IMR-90 (cell line): Measurements from ENCODE around the gene GPC6. TPM values are rescaled to one million over a fixed set of nuclear protein-coding genes. Genes with fewer than 3 reads are reported as not detected.

Source experiments
- ATAC-seq: fragments of 200-7000 bp; cut with Tn5 transposase; 2 replicates; pipeline ENCODE4 v1.9.1; 2020; ENCODE audit warnings: low read depth, mild to moderate bottlenecking, moderate library complexity
- BruUV-seq: library from RNA; stranded (reverse); fragments of 400-500 nt; replicated peaks from 2 replicates; lab custom pipeline; 2021; lab: Mats Ljungman, UMichigan
- CTCF ChIA-PET: fragments of 300-600 bp; formaldehyde crosslinking; extraction: SDS; loops from one replicate; lab custom pipeline; 2021; ENCODE audit warnings: antibody characterized with exemption; lab: Yijun Ruan, JAX
- POLR2A ChIA-PET: fragments of 300-600 bp; sonication (Branson Sonifier 250); formaldehyde crosslinking; loops from one replicate; lab custom pipeline; 2022; ENCODE audit warnings: antibody characterized with exemption; ENCODE audit not compliant: unreplicated experiment; lab: Charles Lee
- DNase-seq: peaks from one replicate; pipeline ENCODE4 v3.0.0; 2013
- H2AFZ ChIP-seq: replicated peaks from 2 replicates; pipeline ENCODE3; 2013; ENCODE audit warnings: low read length, mild to moderate bottlenecking; ENCODE audit not compliant: poor library complexity
- H2AK5ac ChIP-seq: 2 replicates; pipeline ENCODE4 v1.6.1; 2013; ENCODE audit warnings: low read depth, low read length, inconsistent platforms
- H2AK9ac ChIP-seq: replicated peaks from 2 replicates; pipeline ENCODE3; 2013; ENCODE audit warnings: mild to moderate bottlenecking, low read depth, low read length, moderate library complexity; ENCODE audit not compliant: poor library complexity
- H2BK120ac ChIP-seq: 2 replicates; pipeline ENCODE4 v1.6.1; 2013; ENCODE audit warnings: low read depth, low read length, inconsistent platforms
- H2BK15ac ChIP-seq: 3 replicates; pipeline ENCODE4 v1.6.1; 2013; ENCODE audit warnings: low read depth, low read length, inconsistent platforms
- H2BK20ac ChIP-seq: 2 replicates; pipeline ENCODE4 v1.6.1; 2013; ENCODE audit warnings: low read depth, mild to moderate bottlenecking, inconsistent platforms, low read length, moderate library complexity
- H2BK5ac ChIP-seq: 2 replicates; pipeline ENCODE4 v1.6.1; 2013; ENCODE audit warnings: mild to moderate bottlenecking, low read depth, low read length, inconsistent platforms; ENCODE audit not compliant: poor library complexity, severe bottlenecking
- H3K14ac ChIP-seq: replicated peaks from 2 replicates; pipeline ENCODE4 v1.6.1; 2013; ENCODE audit warnings: low read depth, low read length, inconsistent platforms
- H3K18ac ChIP-seq: 2 replicates; pipeline ENCODE4 v1.6.1; 2013; ENCODE audit warnings: low read depth, low read length, control low read depth
- H3K23ac ChIP-seq: 2 replicates; pipeline ENCODE4 v1.6.1; 2013; ENCODE audit warnings: low read depth, low read length, inconsistent platforms
- H3K27ac ChIP-seq: 2 replicates; pipeline ENCODE4 v1.5.1; 2013; ENCODE audit warnings: mild to moderate bottlenecking, control low read depth, low read length; ENCODE audit not compliant: insufficient read depth
- H3K27me3 ChIP-seq: 2 replicates; pipeline ENCODE4 v1.6.1; 2013; ENCODE audit warnings: low read length; ENCODE audit not compliant: control insufficient read depth, insufficient read depth
- H3K36me3 ChIP-seq: 2 replicates; pipeline ENCODE4 v1.6.1; 2013; ENCODE audit warnings: low read length, mixed read lengths; ENCODE audit not compliant: control insufficient read depth, insufficient read depth
- H3K4ac ChIP-seq: 2 replicates; pipeline ENCODE4 v1.6.1; 2013; ENCODE audit warnings: low read depth, low read length, inconsistent platforms
- H3K4me1 ChIP-seq: 2 replicates; pipeline ENCODE4 v1.6.1; 2013; ENCODE audit warnings: low read length, mixed read lengths; ENCODE audit not compliant: control insufficient read depth, insufficient read depth
- H3K4me2 ChIP-seq: 2 replicates; pipeline ENCODE4 v1.6.1; 2013; ENCODE audit warnings: low read depth, mild to moderate bottlenecking, control low read depth, low read length, moderate library complexity
- H3K4me3 ChIP-seq: 2 replicates; pipeline ENCODE4 v1.5.1; 2013; ENCODE audit warnings: low read depth, mild to moderate bottlenecking, control low read depth, low read length, moderate library complexity; ENCODE audit not compliant: insufficient read depth
- H3K56ac ChIP-seq: 2 replicates; pipeline ENCODE4 v1.6.1; 2013; ENCODE audit warnings: low read length, inconsistent platforms; ENCODE audit not compliant: insufficient read depth; ENCODE audit errors: extremely low read depth
- H3K79me1 ChIP-seq, 2 experiments: 2 replicates each; pipeline ENCODE4 v1.6.1; 2013; ENCODE audit warnings: low read length in 2 of 2, inconsistent platforms in 1 of 2, low read depth in 1 of 2
- H3K9ac ChIP-seq: 2 replicates; pipeline ENCODE4 v1.6.1; 2013; ENCODE audit warnings: low read depth, low read length, control low read depth
- H3K9me1 ChIP-seq: 2 replicates; pipeline ENCODE4 v1.6.1; 2013; ENCODE audit warnings: low read length, inconsistent platforms; ENCODE audit not compliant: insufficient read depth
- H3K9me3 ChIP-seq: 2 replicates; pipeline ENCODE4 v1.6.1; 2013; ENCODE audit warnings: low read length; ENCODE audit not compliant: control insufficient read depth, insufficient read depth
- H4K20me1 ChIP-seq: 2 replicates; pipeline ENCODE4 v1.6.1; 2013; ENCODE audit warnings: low read length, inconsistent platforms; ENCODE audit not compliant: insufficient read depth
- H4K5ac ChIP-seq: 2 replicates; pipeline ENCODE4 v1.6.1; 2013; ENCODE audit warnings: mild to moderate bottlenecking, low read depth, low read length, control low read depth
- H4K8ac ChIP-seq, 2 experiments: 2 replicates each; pipeline ENCODE4 v1.6.1; 2013; ENCODE audit warnings: low read depth in 2 of 2, low read length in 2 of 2, control low read depth in 1 of 2, inconsistent platforms in 1 of 2
- H4K91ac ChIP-seq: 2 replicates; pipeline ENCODE4 v1.6.1; 2013; ENCODE audit warnings: low read depth, low read length, inconsistent platforms; ENCODE audit not compliant: insufficient read depth
- BHLHE40 ChIP-seq: fragments of 150-350 bp; IDR thresholded peaks from 2 replicates; pipeline ENCODE4 v1.6.1; 2016; ENCODE audit warnings: mild to moderate bottlenecking, low read depth, low read length
- CEBPB ChIP-seq: IDR thresholded peaks from 2 replicates; pipeline ENCODE4 v1.6.1; 2012; ENCODE audit warnings: low read depth, low read length, improper control_type of control experiment
- CHD1 ChIP-seq: IDR thresholded peaks from 2 replicates; pipeline ENCODE4 v1.6.1; 2012; ENCODE audit warnings: low read depth, low read length, improper control_type of control experiment
- FOS ChIP-seq: fragments of 150-350 bp; IDR thresholded peaks from 2 replicates; pipeline ENCODE4 v1.6.1; 2016; ENCODE audit warnings: low read depth, low read length
- MAFK ChIP-seq: IDR thresholded peaks from 2 replicates; pipeline ENCODE4 v1.6.1; 2012; ENCODE audit warnings: low read depth, low read length, improper control_type of control experiment
- MAZ ChIP-seq: IDR thresholded peaks from 2 replicates; pipeline ENCODE4 v1.6.1; 2012; ENCODE audit warnings: low read depth, mild to moderate bottlenecking, low read length, improper control_type of control experiment, moderate library complexity, borderline replicate concordance
- MXI1 ChIP-seq: IDR thresholded peaks from 2 replicates; pipeline ENCODE4 v1.6.1; 2012; ENCODE audit warnings: low read depth, mild to moderate bottlenecking, low read length, moderate library complexity, borderline replicate concordance
- NFE2L2 ChIP-seq: fragments of 150-350 bp; IDR thresholded peaks from 2 replicates; pipeline ENCODE4 v1.6.1; 2016; ENCODE audit warnings: low read depth, mild to moderate bottlenecking, low read length
- POLR2A ChIP-seq: IDR thresholded peaks from 2 replicates; pipeline ENCODE4 v1.6.1; 2012; ENCODE audit warnings: mild to moderate bottlenecking, low read depth, low read length
- RAD21 ChIP-seq: IDR thresholded peaks from 2 replicates; pipeline ENCODE4 v1.6.1; 2012; ENCODE audit warnings: low read length, improper control_type of control experiment
- RCOR1 ChIP-seq: IDR thresholded peaks from 2 replicates; pipeline ENCODE4 v1.6.1; 2012; ENCODE audit warnings: mild to moderate bottlenecking, low read length, improper control_type of control experiment; ENCODE audit not compliant: insufficient replicate concordance
- RFX5 ChIP-seq: IDR thresholded peaks from 2 replicates; pipeline ENCODE4 v1.8.0; 2012; ENCODE audit warnings: low read depth, mild to moderate bottlenecking, low read length, moderate library complexity
- SMC3 ChIP-seq: fragments of 150-350 bp; IDR thresholded peaks from 2 replicates; pipeline ENCODE4 v1.6.1; 2016; ENCODE audit warnings: low read depth, mild to moderate bottlenecking, antibody characterized with exemption, low read length, moderate library complexity
- WGBS, 2 experiments: methylation state at CpG; one replicate each; pipeline versions ENCODE4 v1.1.5 to v1.1.7; 2013; ENCODE audit warnings: missing lambda C conversion rate in 2 of 2; ENCODE audit not compliant: insufficient read length in 1 of 2; ENCODE audit errors: extremely low coverage in 2 of 2; 5-methylcytosine and 5-hydroxymethylcytosine counted together
- dilution Hi-C: fragments of 300-500 bp; cut with HindIII; formaldehyde crosslinking; loops from one replicate; pipeline ENCODE4 v1.14.3; 2018; ENCODE audit warnings: low sequenced_read_pairs; ENCODE audit not compliant: unreplicated experiment
- in situ Hi-C: fragments of 300-500 bp; cut with MboI; formaldehyde crosslinking; loops from 3 replicates; pipeline ENCODE4 v1.14.3; 2019; ENCODE audit warnings: low sequenced_read_pairs, inconsistent platforms, mixed read lengths
- intact Hi-C: fragments of 100-400 bp; cut with micrococcal nuclease; formaldehyde crosslinking; loops from 2 replicates; pipeline ENCODE4 v1.10.0; 2022
- polyA plus RNA-seq, 3 experiments: library from polyadenylated mRNA; depleted of rRNA; stranded (reverse); fragments of >200 nt; gene quantifications; 2 replicates each; pipeline ENCODE4 v1.2.3, GENCODE V29; 2012; ENCODE audit warnings: low replicate concordance in 1 of 3
- total RNA-seq: library from RNA; depleted of rRNA; stranded (reverse); fragments of >200 nt; gene quantifications from 2 replicates; pipeline ENCODE4 v1.2.3, GENCODE V29; 2012
- TF ChIP-seq, protein P1 (sequence below): conservative IDR thresholded peaks from 2 replicates; pipeline ENCODE4 v1.5.1; 2012; ENCODE audit warnings: mild to moderate bottlenecking, low read depth, low read length, improper control_type of control experiment
- TF ChIP-seq, protein P2 (sequence below): fragments of 150-350 bp; IDR thresholded peaks from 2 replicates; pipeline ENCODE4 v1.6.1; 2017; ENCODE audit warnings: mild to moderate bottlenecking, antibody characterized with exemption, low read length, low read depth
- TF ChIP-seq, protein P3 (sequence below): fragments of 150-350 bp; IDR thresholded peaks from 2 replicates; pipeline ENCODE4 v1.6.1; 2016; ENCODE audit warnings: low read depth, mild to moderate bottlenecking, low read length, moderate library complexity, borderline replicate concordance

The GPC6 gene
- total and polyA plus RNA-seq, 2 of the 4 experiments (the other 2 are of a cell fraction): 14.9 to 39.4 TPM

DNA sequence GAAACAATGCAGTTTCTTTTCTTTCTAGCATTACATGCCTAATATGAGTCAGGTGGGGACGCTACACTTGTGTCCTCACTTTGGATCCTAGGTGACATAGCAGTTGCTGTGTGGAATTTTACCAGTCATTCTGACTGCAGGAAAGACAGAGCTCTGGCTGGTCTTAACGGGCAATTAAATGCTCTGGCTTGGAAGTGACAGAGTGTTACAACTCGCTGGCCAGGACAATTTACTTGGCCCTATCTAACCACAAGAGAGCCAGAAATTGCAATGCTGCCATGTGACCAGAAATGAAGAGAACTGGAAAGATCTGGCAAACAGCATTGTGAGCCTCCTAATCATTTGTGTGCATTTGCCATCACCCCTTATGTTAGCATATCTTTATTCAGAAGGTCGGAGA is 901.8 kb downstream of the GPC6 start:
- intact Hi-C loops (no loop called here), dilution Hi-C loops (no loop called here), in situ Hi-C loops (no loop called here)
- ChIA-PET POLR2A (no interaction called here), CTCF (no interaction called here)
- Histone ChIP-seq H3K4me3 (no peak overlapping the region), H3K9me1 (no peaks in the 10 kb centered on the region), H4K20me1 (no peaks in the 10 kb centered on the region), H2BK20ac (no peak overlapping the region), H4K8ac (no peak overlapping the region), H2AFZ (no peak overlapping the region), H3K56ac (no peak overlapping the region), H2BK15ac (no peak overlapping the region), H3K18ac (no peak overlapping the region), H3K9me3 (no peaks in the 10 kb centered on the region), H4K91ac (no peak overlapping the region), H3K79me1 (no peaks in the 10 kb centered on the region), H2BK120ac (no peak overlapping the region), H3K23ac (no peak overlapping the region), H2AK5ac (no peak overlapping the region), H3K4me2 (no peak overlapping the region), H3K4me1 (peaks cover 2% of the 10 kb centered on the region; the same call in 1 of the 2 replicates), H2AK9ac (no peak overlapping the region), H3K4ac (no peak overlapping the region), H2BK5ac (no peak overlapping the region), H3K36me3 (no peaks in the 10 kb centered on the region), H4K5ac (no peak overlapping the region), H3K27ac (no peak overlapping the region), H3K14ac (no peak overlapping the region), H3K27me3 (no peaks in the 10 kb centered on the region), H3K9ac (no peak overlapping the region)
- WGBS, 2 experiments: 82% methylated on average over 1 of the region's 4 CpGs; no CpG with 5 or more reads in 1 of the 2 experiments
- no peak for DNase-seq
- TF ChIP-seq, protein P1, sequence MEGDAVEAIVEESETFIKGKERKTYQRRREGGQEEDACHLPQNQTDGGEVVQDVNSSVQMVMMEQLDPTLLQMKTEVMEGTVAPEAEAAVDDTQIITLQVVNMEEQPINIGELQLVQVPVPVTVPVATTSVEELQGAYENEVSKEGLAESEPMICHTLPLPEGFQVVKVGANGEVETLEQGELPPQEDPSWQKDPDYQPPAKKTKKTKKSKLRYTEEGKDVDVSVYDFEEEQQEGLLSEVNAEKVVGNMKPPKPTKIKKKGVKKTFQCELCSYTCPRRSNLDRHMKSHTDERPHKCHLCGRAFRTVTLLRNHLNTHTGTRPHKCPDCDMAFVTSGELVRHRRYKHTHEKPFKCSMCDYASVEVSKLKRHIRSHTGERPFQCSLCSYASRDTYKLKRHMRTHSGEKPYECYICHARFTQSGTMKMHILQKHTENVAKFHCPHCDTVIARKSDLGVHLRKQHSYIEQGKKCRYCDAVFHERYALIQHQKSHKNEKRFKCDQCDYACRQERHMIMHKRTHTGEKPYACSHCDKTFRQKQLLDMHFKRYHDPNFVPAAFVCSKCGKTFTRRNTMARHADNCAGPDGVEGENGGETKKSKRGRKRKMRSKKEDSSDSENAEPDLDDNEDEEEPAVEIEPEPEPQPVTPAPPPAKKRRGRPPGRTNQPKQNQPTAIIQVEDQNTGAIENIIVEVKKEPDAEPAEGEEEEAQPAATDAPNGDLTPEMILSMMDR: no peak
- TF ChIP-seq, protein P2, sequence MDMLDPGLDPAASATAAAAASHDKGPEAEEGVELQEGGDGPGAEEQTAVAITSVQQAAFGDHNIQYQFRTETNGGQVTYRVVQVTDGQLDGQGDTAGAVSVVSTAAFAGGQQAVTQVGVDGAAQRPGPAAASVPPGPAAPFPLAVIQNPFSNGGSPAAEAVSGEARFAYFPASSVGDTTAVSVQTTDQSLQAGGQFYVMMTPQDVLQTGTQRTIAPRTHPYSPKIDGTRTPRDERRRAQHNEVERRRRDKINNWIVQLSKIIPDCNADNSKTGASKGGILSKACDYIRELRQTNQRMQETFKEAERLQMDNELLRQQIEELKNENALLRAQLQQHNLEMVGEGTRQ: no peak
- TF ChIP-seq RCOR1 (no peak), BHLHE40 (no peak), NFE2L2 (no peak), CHD1 (no peak), MAZ (no peak), FOS (no peak), RAD21 (no peak), CEBPB (no peak), MXI1 (no peak), RFX5 (no peak), SMC3 (no peak), POLR2A (no peak), MAFK (no peak)
- TF ChIP-seq, protein P3, sequence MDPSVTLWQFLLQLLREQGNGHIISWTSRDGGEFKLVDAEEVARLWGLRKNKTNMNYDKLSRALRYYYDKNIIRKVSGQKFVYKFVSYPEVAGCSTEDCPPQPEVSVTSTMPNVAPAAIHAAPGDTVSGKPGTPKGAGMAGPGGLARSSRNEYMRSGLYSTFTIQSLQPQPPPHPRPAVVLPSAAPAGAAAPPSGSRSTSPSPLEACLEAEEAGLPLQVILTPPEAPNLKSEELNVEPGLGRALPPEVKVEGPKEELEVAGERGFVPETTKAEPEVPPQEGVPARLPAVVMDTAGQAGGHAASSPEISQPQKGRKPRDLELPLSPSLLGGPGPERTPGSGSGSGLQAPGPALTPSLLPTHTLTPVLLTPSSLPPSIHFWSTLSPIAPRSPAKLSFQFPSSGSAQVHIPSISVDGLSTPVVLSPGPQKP: no peak
- BruUV-seq: no TSS peak
- no peak for ATAC-seq
